NCI-H748 treated with DMSO at 0.1 percent for 48 hours (cell line): Measurements from ENCODE around the gene AMDHD1.
A peak's percentile ranks its signal among the peaks of the same experiment; 100 is the strongest.

ENCODE experiments used
- DNase-seq: peaks from one replicate; lab custom pipeline; 2025; lab: John Stamatoyannopoulos, UW

AMDHD1 gene

GRCh38 chr12:95996034-95996658 is 53.0 kb downstream of the AMDHD1 start, which contains the start of gene HAL:
Gene HAL, minus strand, starts transcription at chr12:95996344. Its CDS starts 434 bp downstream, at chr12:95995910.
- no peak for DNase-seq

GRCh38 chr12:95997276-95997675 is 54.1 kb downstream of the AMDHD1 start:
- no peak for DNase-seq

GRCh38 chr12:95997911-95998510 is 54.9 kb downstream of the AMDHD1 start:
- no peak for DNase-seq

GRCh38 chr12:95998611-95999286 is 55.6 kb downstream of the AMDHD1 start:
- DNase-seq, result peak; percentile 74

GRCh38 chr12:95999484-95999883 is 56.4 kb downstream of the AMDHD1 start:
- DNase-seq, result no peak

- DNase-seq, result no peak
These were observed 57.7 kb downstream of the AMDHD1 start for GRCh38 chr12:96000858-96001257.

GRCh38 chr12:96006727-96007126 is 63.6 kb downstream of the AMDHD1 start:
- no peak for DNase-seq

GRCh38 chr12:96007729-96008128 is 64.6 kb downstream of the AMDHD1 start:
- peak; percentile 43 for DNase-seq

- DNase-seq, result no peak
These were observed 71.9 kb downstream of the AMDHD1 start for GRCh38 chr12:96014943-96015599.

- no peak for DNase-seq
These were observed 72.5 kb downstream of the AMDHD1 start for GRCh38 chr12:96015672-96016071.
